GM21390 (cell line): ENCODE data around the gene SLC35A3.
"Not testable (repeated sequence)": the region's sequence is repeated elsewhere in the genome, so short reads cannot be mapped to it uniquely, and the experiment has no call there.

Experiments
- ATAC-seq: cut with Tn5 transposase; IDR thresholded peaks from one replicate; pipeline ENCODE4 v1.9.1; 2021; ENCODE audit not compliant: unreplicated experiment

SLC35A3 gene

GRCh38 chr1:99969729-99970621, at the start of gene SLC35A3:
Gene SLC35A3, plus strand, starts transcription at chr1:99969996. Its CDS starts 23,559 bp downstream, at chr1:99993555.
- ATAC-seq: peak; percentile 89

DNA sequence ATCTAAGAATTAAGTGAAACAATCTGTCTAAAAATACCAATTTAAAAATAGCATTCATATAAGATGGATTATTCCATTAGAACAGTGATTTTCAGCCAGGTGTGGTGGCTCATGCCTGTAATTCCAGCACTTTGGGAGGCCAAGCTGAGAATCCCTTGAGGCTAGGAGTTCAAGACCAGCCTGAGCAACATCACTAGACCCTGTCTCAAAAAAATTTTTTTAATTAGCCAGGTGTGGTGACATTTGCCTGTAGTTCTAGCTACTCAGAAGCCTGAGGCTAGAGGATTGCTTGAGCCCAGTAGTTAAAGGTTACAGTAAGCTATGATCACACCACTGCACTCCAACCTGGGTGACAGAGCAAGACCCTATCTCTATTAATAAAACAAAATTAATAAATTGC, 35.0 kb upstream of the SLC35A3 start:
- no peak for ATAC-seq

- no peak for ATAC-seq
Observed at GRCh38 chr1:99935534-99935933, 34.3 kb upstream of the SLC35A3 start.

GRCh38 chr1:99936071-99936470, 33.7 kb upstream of the SLC35A3 start:
- ATAC-seq: no peak

- ATAC-seq: no peak
Observed at GRCh38 chr1:99942723-99943122, 27.1 kb upstream of the SLC35A3 start.

GRCh38 chr1:99943223-99943794, 26.5 kb upstream of the SLC35A3 start:
- no peak for ATAC-seq

GRCh38 chr1:99944192-99944591, 25.6 kb upstream of the SLC35A3 start:
- ATAC-seq: no peak

GRCh38 chr1:99945174-99945573, 24.6 kb upstream of the SLC35A3 start:
- no peak for ATAC-seq

DNA sequence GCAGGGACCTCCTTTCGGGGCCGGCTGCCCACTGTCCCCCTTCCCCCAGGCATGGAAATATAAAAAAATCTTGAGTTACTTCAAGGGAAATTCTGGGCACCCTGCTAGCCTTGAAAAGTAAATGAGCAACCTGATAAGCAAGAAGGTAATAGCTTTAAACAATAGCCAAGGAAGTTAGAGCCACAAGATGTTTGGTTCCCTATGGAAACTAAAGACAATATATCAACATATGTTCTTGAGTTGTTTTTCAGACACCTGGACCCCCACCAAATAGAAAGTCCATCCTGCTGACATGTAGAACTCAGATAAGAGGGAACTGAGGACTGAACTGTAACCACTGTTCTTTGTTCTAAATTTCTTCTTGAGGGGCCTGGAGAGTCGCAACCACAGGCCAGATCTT, 19.3 kb upstream of the SLC35A3 start:
- ATAC-seq: no peak

- no peak for ATAC-seq
Observed at GRCh38 chr1:99952522-99952921, 17.3 kb upstream of the SLC35A3 start.

- no peak for ATAC-seq
Observed at GRCh38 chr1:99955375-99955774, 14.4 kb upstream of the SLC35A3 start.

- ATAC-seq: no peak
Observed at GRCh38 chr1:99956755-99957154, 13.0 kb upstream of the SLC35A3 start.

GRCh38 chr1:99957818-99958217, 12.0 kb upstream of the SLC35A3 start:
- no peak for ATAC-seq

GRCh38 chr1:99959189-99959705, 10.5 kb upstream of the SLC35A3 start:
- not testable (repeated sequence) for ATAC-seq

DNA sequence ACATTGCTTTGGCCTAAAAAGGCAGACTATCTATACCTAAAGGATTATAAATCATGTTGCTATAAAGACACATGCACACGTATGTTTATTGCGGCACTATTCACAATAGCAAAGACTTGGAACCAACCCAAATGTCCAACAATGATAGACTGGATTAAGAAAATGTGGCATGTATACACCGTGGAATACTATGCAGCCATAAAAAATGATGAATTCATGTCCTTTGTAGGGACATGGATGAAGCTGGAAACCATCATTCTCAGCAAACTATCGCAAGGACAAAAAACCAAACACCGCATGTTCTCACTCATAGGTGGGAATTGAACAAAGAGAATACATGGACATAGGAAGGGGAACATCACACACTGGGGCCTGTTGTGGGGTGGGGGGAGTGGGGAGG, 9.5 kb upstream of the SLC35A3 start:
- not testable (repeated sequence) for ATAC-seq

DNA sequence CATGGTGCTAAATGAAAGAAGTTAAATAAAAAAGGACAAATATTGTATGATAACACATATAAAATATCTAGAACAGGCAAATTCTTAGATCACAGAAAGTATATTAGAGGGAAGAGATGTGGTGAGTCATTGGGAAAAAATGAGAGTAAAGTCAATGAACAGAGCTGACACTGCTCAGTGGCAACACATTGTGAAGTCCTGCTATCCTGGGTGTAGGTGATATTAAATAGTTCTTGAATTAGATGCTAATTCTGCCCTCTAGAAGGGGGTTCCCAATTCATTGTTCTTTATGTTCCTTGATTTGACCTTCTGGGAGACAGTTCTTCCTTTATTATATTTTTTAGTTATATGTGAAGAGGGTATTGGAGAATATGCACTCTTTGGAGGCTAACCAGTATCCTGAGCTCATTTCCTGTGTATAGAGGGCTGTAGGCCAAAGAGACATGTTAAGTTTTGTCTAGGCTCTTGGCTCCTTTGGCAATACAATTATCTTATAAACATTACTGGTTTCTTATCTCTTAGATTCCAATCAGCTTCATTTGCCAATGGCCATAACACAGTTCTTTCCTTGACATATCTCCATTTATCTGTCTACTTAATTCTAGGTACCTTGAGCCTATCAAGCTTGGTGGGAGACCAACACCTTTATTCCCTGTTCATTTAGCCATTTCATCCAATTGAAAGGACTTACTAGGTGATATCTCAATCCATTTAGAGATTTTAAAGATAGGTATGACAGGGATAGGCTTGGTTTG, 6.6 kb upstream of the SLC35A3 start:
- ATAC-seq: no peak

DNA sequence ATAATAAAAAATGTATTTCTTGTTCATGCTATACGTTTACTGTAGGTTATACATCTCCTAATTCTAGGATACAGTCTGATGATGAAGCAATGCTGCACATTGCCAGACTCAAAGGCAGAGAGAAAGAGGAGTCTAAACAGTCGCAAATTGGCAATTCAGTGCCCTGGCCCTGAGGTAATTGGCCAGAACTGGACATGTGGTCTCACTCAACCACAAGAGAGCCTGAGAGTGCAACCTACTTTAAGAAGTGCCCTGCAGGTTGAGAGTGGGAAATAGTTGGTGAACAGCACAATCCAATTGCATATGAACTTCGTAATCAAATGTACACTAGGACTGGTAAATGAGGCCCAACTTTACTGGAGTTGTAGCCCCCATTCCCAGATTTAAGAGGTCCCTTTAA, 5.0 kb upstream of the SLC35A3 start:
- no peak for ATAC-seq

DNA sequence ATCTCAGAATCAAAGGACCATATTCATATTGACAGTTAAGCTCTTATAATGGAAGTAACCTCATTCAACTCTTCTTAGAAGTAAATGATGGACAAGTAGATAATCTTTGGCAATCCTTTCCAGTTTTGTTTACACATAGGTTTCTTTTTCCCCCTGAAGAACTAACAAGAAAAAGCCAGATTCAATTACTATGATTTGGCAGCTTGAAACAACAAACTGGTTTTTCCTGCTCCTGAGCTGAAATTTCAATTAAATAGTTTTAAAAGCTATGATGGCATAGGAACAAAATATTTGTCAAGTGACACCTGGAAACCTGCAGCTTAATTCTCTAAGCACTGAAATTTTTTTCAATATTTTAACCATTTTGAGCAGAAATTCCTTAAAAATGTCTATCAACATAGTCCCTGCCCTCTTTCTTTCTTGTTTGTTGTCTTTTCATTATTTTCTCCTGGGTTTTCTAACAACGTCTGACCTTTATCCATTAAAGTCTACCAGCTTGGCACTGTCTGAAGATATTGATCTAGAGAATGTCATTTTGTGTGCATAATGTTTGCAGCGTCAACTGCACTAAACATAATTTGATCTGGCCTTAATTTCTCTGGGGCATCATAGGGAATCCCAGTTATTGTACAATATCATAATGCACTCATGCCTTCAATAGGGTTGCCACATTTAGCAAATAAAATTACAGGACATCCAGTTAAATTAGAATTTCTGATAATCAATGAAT, 4.0 kb upstream of the SLC35A3 start:
- ATAC-seq: no peak

GRCh38 chr1:99968214-99968613, 1.6 kb upstream of the SLC35A3 start:
- no peak for ATAC-seq

DNA sequence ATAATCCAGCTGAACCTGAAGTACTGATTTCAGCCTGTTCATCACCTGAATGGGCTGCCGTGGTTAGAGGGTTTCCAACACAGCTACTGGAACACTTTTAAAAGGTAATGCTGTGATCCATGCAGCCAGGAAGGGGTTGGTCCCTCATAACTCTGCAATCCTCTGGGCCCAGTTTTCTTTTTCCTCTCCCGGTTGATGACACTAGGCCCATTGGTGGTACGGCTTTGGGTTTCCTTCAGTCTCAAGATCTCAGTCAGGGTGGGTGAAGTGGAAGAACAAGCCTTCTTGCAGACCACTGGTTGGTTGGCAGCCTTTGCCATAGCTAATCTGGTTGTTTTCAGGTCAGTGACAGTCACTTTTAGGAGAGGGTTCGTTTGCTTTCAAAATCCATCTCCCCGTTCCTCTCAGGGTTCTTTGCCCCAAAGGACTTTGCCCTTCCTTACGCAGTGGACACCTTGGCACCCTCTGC, 502 bp upstream of the SLC35A3 start:
- ATAC-seq: peak; percentile 3
